Cardiac muscle cell (in vitro differentiated cells and primary cell): ENCODE results near the gene MTRR. TPM values are rescaled to one million over a fixed set of nuclear protein-coding genes. Genes with fewer than 3 reads are reported as not detected.

Experiments
- DNase-seq, 2 donors: peaks; one replicate each; pipeline versions ENCODE4 v3.0.0 to v3.0.0-alpha.2; 2010 to 2017; ENCODE audit warnings: low read depth in 1 of 2, low spot score in 1 of 2
- H3K27ac ChIP-seq: fragments of 200-600 bp; sonication (generic); 2 replicates; pipeline ENCODE4 v1.5.1; 2016
- H3K27me3 ChIP-seq: fragments of 200-600 bp; sonication (generic); 2 replicates; pipeline ENCODE4 v1.6.0; 2016; ENCODE audit warnings: control low read depth
- H3K36me3 ChIP-seq: fragments of 200-600 bp; sonication (generic); 2 replicates; pipeline ENCODE4 v1.5.1; 2016; ENCODE audit warnings: control low read depth
- H3K4me1 ChIP-seq: fragments of 200-600 bp; sonication (generic); 2 replicates; pipeline ENCODE4 v1.8.1; 2017; ENCODE audit warnings: low read depth, mild to moderate bottlenecking, mixed run types
- H3K4me3 ChIP-seq: fragments of 200-600 bp; sonication (generic); 2 replicates; pipeline ENCODE4 v1.5.1; 2016; ENCODE audit warnings: mild to moderate bottlenecking
- H3K9me3 ChIP-seq: fragments of 200-600 bp; sonication (generic); 2 replicates; pipeline ENCODE4 v1.5.1; 2017; ENCODE audit warnings: low read depth, mild to moderate bottlenecking, control low read depth
- CTCF ChIP-seq: IDR thresholded peaks from 2 replicates; pipeline ENCODE4 v1.5.1; 2012; ENCODE audit warnings: low read depth, mild to moderate bottlenecking, low read length
- polyA plus RNA-seq: library from polyadenylated mRNA; unstranded; fragments of >200 nt; fragmentation: Nextera tagmentation; extraction: Ambion mirVana; gene quantifications from 2 replicates; pipeline ENCODE4 v1.2.1, GENCODE V29; 2016
- total RNA-seq: library from RNA; depleted of rRNA; stranded (reverse); fragments of >200 nt; gene quantifications from 2 replicates; pipeline ENCODE4 v1.2.3, GENCODE V29; 2016

The MTRR gene
- total and polyA plus RNA-seq, 2 experiments from 2014 or later, result 31.7 to 34.3 TPM

- Histone ChIP-seq H3K9me3 (no peaks in the 10 kb centered on the region), H3K4me1 (no peaks in the 10 kb centered on the region), H3K36me3 (no peaks in the 10 kb centered on the region), H3K4me3 (no peak overlapping the region), H3K27me3 (no peaks in the 10 kb centered on the region), H3K27ac (no peak overlapping the region)
- TF ChIP-seq CTCF, result peak; percentile 6
- no peak for DNase-seq
Measured at GRCh38 chr5:7827610-7828009, 41.3 kb upstream of the MTRR start.

- Histone ChIP-seq H3K9me3 (no peaks in the 10 kb centered on the region), H3K4me3 (no peak overlapping the region), H3K36me3 (no peaks in the 10 kb centered on the region), H3K27me3 (no peaks in the 10 kb centered on the region), H3K4me1 (no peaks in the 10 kb centered on the region), H3K27ac (no peak overlapping the region)
- no peak for DNase-seq
- TF ChIP-seq CTCF, result no peak
Measured at GRCh38 chr5:7828269-7828668, 40.7 kb upstream of the MTRR start.

GRCh38 chr5:7834982-7835381 is 34.0 kb upstream of the MTRR start:
- no peak for DNase-seq
- H3K36me3 ChIP-seq, result no peaks in the 10 kb centered on the region
- no peaks in the 10 kb centered on the region for H3K4me1 ChIP-seq
- no peaks in the 10 kb centered on the region for H3K27me3 ChIP-seq
- H3K9me3 ChIP-seq, result no peaks in the 10 kb centered on the region
- H3K27ac ChIP-seq, result no peak overlapping the region
- no peak overlapping the region for H3K4me3 ChIP-seq
- no peak for TF ChIP-seq CTCF

- Histone ChIP-seq H3K9me3 (no peaks in the 10 kb centered on the region), H3K27me3 (no peaks in the 10 kb centered on the region), H3K4me1 (no peaks in the 10 kb centered on the region), H3K36me3 (no peaks in the 10 kb centered on the region), H3K4me3 (no peak overlapping the region), H3K27ac (no peak overlapping the region)
- DNase-seq, result no peak
- no peak for TF ChIP-seq CTCF
Measured at GRCh38 chr5:7837403-7837802, 31.5 kb upstream of the MTRR start.

GRCh38 chr5:7842531-7842930 is 26.4 kb upstream of the MTRR start:
- DNase-seq, result no peak
- Histone ChIP-seq H3K27ac (no peak overlapping the region), H3K9me3 (no peaks in the 10 kb centered on the region), H3K4me3 (no peak overlapping the region), H3K4me1 (no peaks in the 10 kb centered on the region), H3K27me3 (no peaks in the 10 kb centered on the region), H3K36me3 (no peaks in the 10 kb centered on the region)
- TF ChIP-seq CTCF, result no peak

GRCh38 chr5:7844901-7845300 is 24.0 kb upstream of the MTRR start:
- no peak overlapping the region for H3K27ac ChIP-seq

More at GRCh38 chr5:7844901-7845300, 24.0 kb upstream of the MTRR start:
- Histone ChIP-seq H3K36me3 (no peaks in the 10 kb centered on the region), H3K9me3 (no peaks in the 10 kb centered on the region), H3K4me1 (no peaks in the 10 kb centered on the region), H3K27me3 (no peaks in the 10 kb centered on the region), H3K4me3 (no peak overlapping the region)
- no peak for TF ChIP-seq CTCF
- DNase-seq, result no peak
